Breast epithelium (tissue), 4 donors: ENCODE data around the gene THBS1. TPM values are rescaled to one million over a fixed set of nuclear protein-coding genes. Genes with fewer than 3 reads are reported as not detected.

Experiments
- DNase-seq, 2 donors: peaks; one replicate each; pipeline ENCODE4 v3.0.0-alpha.2; 2019; ENCODE audit warnings: low spot score in 2 of 2
- H3K27ac ChIP-seq, 2 donors: fragments of 200-600 bp; sonication (generic) in 1 of 2; one replicate each; pipeline ENCODE4 v1.5.1; 2016 to 2019; ENCODE audit warnings: mild to moderate bottlenecking in 1 of 2
- H3K27me3 ChIP-seq, 2 donors: fragments of 200-600 bp; sonication (generic) in 1 of 2; one replicate each; pipeline versions ENCODE4 v1.5.1 to v1.6.0; 2017 to 2019; ENCODE audit warnings: control low read depth in 1 of 2, mild to moderate bottlenecking in 1 of 2
- H3K36me3 ChIP-seq: fragments of 200-600 bp; one replicate; pipeline ENCODE4 v1.5.1; 2019
- H3K4me1 ChIP-seq, 2 donors: fragments of 200-600 bp; sonication (generic); one replicate each; pipeline ENCODE4 v1.5.1; 2016 to 2019; ENCODE audit warnings: control low read depth in 1 of 2
- H3K4me3 ChIP-seq, 3 donors: fragments of 200-600 bp; sonication (generic); 1 replicate in 2 of 3; 2 replicates in 1 of 3; pipeline ENCODE4 v1.5.1; 2016 to 2019; ENCODE audit warnings: mild to moderate bottlenecking in 3 of 3, moderate library complexity in 2 of 3
- H3K9me3 ChIP-seq, 2 donors: fragments of 200-600 bp; sonication (generic) in 1 of 2; one replicate each; pipeline ENCODE4 v1.5.1; 2016 to 2019; ENCODE audit warnings: control low read depth in 1 of 2
- CTCF ChIP-seq, 3 donors: fragments of 450-650 bp; IDR thresholded peaks; one replicate each; pipeline ENCODE4 v1.5.1; 2016 to 2017; ENCODE audit warnings: antibody characterized with exemption in 3 of 3, mild to moderate bottlenecking in 3 of 3, moderate library complexity in 3 of 3
- POLR2A ChIP-seq: fragments of 450-650 bp; IDR thresholded peaks from one replicate; pipeline ENCODE4 v1.6.1; 2016; ENCODE audit warnings: antibody characterized with exemption, mild to moderate bottlenecking, moderate library complexity
- POLR2AphosphoS5 ChIP-seq, 3 donors: sonication (generic); formaldehyde crosslinking; IDR thresholded peaks; one replicate each; pipeline ENCODE4 v1.6.1; 2017; ENCODE audit warnings: antibody characterized with exemption in 3 of 3
- intact Hi-C: fragments of 100-400 bp; cut with DNase I; formaldehyde crosslinking; loops from one replicate; pipeline ENCODE4 v1.15.1; 2023; ENCODE audit warnings: low total_unique reads
- total RNA-seq, 3 donors: library from RNA; depleted of rRNA; stranded (reverse); fragments of >200 nt; gene quantifications; one replicate each; pipeline ENCODE4 v1.1.0, GENCODE V29; 2016

Gene THBS1
- total RNA-seq, 3 donors from 2014 or later: 106 to 623 (median 386) TPM

- DNase-seq: no peak
- Histone ChIP-seq H3K4me3 (no peak overlapping the region), H3K36me3 (no peaks in the 10 kb centered on the region), H3K27me3 (no peaks in the 10 kb centered on the region), H3K27ac (peak overlapping the region in 1 of 2 donors; percentile 54), H3K4me1 (peaks cover 0 to 5% of the 10 kb centered on the region in 2 donors), H3K9me3 (no peaks in the 10 kb centered on the region)
- intact Hi-C loops: no loop called here
- no peak for TF ChIP-seq POLR2A
- TF ChIP-seq CTCF (IDR thresholded peaks at IDR 0.05): no peak
- TF ChIP-seq POLR2AphosphoS5 (IDR thresholded peaks at IDR 0.05): no peak
Measured at GRCh38 chr15:39628546-39629257, 47.8 kb downstream of the THBS1 start.

GRCh38 chr15:39629371-39629770, 48.5 kb downstream of the THBS1 start:
- H3K27me3 ChIP-seq: no peaks in the 10 kb centered on the region
- H3K36me3 ChIP-seq: no peaks in the 10 kb centered on the region
- intact Hi-C loops: no loop called here
- H3K4me1 ChIP-seq: peaks cover 0 to 5% of the 10 kb centered on the region in 2 donors
- peak overlapping the region; percentile 10 to 54 for H3K27ac ChIP-seq
- no peaks in the 10 kb centered on the region for H3K9me3 ChIP-seq
- H3K4me3 ChIP-seq: no peak overlapping the region
- TF ChIP-seq CTCF (IDR thresholded peaks at IDR 0.05): no peak
- DNase-seq: no peak

- DNase-seq: no peak
- no peak for TF ChIP-seq POLR2AphosphoS5 (IDR thresholded peaks at IDR 0.05)
- no peak for TF ChIP-seq CTCF (IDR thresholded peaks at IDR 0.05)
- Histone ChIP-seq H3K27ac (peak overlapping the region; percentile 10 to 54), H3K4me3 (no peak overlapping the region), H3K36me3 (no peaks in the 10 kb centered on the region), H3K4me1 (peaks cover 0 to 2% of the 10 kb centered on the region in 2 donors), H3K27me3 (no peaks in the 10 kb centered on the region), H3K9me3 (no peaks in the 10 kb centered on the region)
- intact Hi-C loops: no loop called here
Measured at GRCh38 chr15:39629906-39630305, 49.0 kb downstream of the THBS1 start.

GRCh38 chr15:39631357-39631756, 50.5 kb downstream of the THBS1 start:
- DNase-seq: no peak
- Histone ChIP-seq H3K9me3 (no peaks in the 10 kb centered on the region), H3K36me3 (no peaks in the 10 kb centered on the region), H3K4me1 (no peaks in the 10 kb centered on the region), H3K4me3 (no peak overlapping the region), H3K27me3 (no peaks in the 10 kb centered on the region), H3K27ac (no peak overlapping the region)
- intact Hi-C loops: no loop called here
- TF ChIP-seq POLR2A: no peak
- no peak for TF ChIP-seq POLR2AphosphoS5 (IDR thresholded peaks at IDR 0.05)
- TF ChIP-seq CTCF (IDR thresholded peaks at IDR 0.05): no peak

- intact Hi-C loops: no loop called here
Measured at GRCh38 chr15:39638041-39638440, 57.2 kb downstream of the THBS1 start.

More at GRCh38 chr15:39638041-39638440, 57.2 kb downstream of the THBS1 start:
- no peaks in the 10 kb centered on the region for H3K9me3 ChIP-seq
- H3K36me3 ChIP-seq: no peaks in the 10 kb centered on the region
- no peak for TF ChIP-seq POLR2AphosphoS5 (IDR thresholded peaks at IDR 0.05)
- TF ChIP-seq POLR2A: no peak
- TF ChIP-seq CTCF (IDR thresholded peaks at IDR 0.05): no peak
- H3K27me3 ChIP-seq: no peaks in the 10 kb centered on the region
- H3K27ac ChIP-seq: no peak overlapping the region
- no peaks in the 10 kb centered on the region for H3K4me1 ChIP-seq
- no peak for DNase-seq
- H3K4me3 ChIP-seq: no peak overlapping the region
